ENCODE data around the gene ROBO2. TPM values are rescaled to one million over a fixed set of nuclear protein-coding genes. Genes with fewer than 3 reads are reported as not detected.
A peak's percentile ranks its signal among the peaks of the same experiment; 100 is the strongest.

The ROBO2 gene
- total and polyA plus RNA-seq, 4 donors = 0.30 to 72.4 (median 3.3) TPM

GRCh38 chr3:77189258-77189657 is 149.4 kb downstream of the ROBO2 start:
- Histone ChIP-seq H3K27me3 (ENCODE audit: control insufficient read depth in 3 of 3, insufficient read depth in 3 of 3, low read length in 2 of 3) (no peaks in the 10 kb centered on the region), H3K9ac (ENCODE audit: insufficient read depth in 1 of 2, low read length in 2 of 2) (no peak overlapping the region), H3K27ac (ENCODE audit: low read depth in 1 of 2, low read length in 1 of 2) (no peak overlapping the region), H3K36me3 (ENCODE audit: control insufficient read depth in 4 of 4, insufficient read depth in 4 of 4, low read length in 4 of 4) (no peaks in the 10 kb centered on the region), H3K4me1 (ENCODE audit: control insufficient read depth in 5 of 5, insufficient read depth in 5 of 5, low read length in 5 of 5) (peaks cover 0 to 40% (median 0%) of the 10 kb centered on the region in 5 donors), H3K4me3 (no peak overlapping the region), H3K9me3 (ENCODE audit: control insufficient read depth in 4 of 4, insufficient read depth in 3 of 4, low read length in 3 of 4) (no peaks in the 10 kb centered on the region)
- DNase-seq = no peak
- WGBS, 2 donors = 73 to 82% methylated on average over 2 of the region's 2 CpGs
- no peak for ATAC-seq (ENCODE audit: insufficient read depth, low FRiP score)
- TF ChIP-seq, protein P1, sequence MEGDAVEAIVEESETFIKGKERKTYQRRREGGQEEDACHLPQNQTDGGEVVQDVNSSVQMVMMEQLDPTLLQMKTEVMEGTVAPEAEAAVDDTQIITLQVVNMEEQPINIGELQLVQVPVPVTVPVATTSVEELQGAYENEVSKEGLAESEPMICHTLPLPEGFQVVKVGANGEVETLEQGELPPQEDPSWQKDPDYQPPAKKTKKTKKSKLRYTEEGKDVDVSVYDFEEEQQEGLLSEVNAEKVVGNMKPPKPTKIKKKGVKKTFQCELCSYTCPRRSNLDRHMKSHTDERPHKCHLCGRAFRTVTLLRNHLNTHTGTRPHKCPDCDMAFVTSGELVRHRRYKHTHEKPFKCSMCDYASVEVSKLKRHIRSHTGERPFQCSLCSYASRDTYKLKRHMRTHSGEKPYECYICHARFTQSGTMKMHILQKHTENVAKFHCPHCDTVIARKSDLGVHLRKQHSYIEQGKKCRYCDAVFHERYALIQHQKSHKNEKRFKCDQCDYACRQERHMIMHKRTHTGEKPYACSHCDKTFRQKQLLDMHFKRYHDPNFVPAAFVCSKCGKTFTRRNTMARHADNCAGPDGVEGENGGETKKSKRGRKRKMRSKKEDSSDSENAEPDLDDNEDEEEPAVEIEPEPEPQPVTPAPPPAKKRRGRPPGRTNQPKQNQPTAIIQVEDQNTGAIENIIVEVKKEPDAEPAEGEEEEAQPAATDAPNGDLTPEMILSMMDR (IDR thresholded peaks at IDR 0.05; ENCODE audit: control extremely low read depth, extremely low read depth) = no peak

DNA sequence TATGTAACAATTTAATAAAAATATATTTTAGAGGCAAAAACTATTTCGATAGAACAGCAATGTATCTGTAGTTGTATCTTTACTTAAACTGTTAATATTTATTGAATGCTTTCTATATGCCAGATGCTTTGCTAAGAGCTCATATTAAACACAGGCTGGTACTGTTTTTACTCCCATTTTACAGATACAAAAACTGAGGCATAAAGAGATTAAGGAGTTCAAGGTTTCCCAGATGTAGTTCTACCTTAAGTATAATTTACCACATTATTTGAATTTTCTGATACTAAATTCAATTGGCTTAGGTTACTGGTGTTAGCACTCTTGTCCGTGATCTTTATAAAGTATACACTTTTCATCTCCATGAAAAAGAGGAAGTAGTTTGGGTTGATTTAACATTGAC is 149.8 kb downstream of the ROBO2 start:
- Histone ChIP-seq H3K27me3 (ENCODE audit: control insufficient read depth in 3 of 3, insufficient read depth in 3 of 3, low read length in 2 of 3) (no peaks in the 10 kb centered on the region), H3K4me3 (no peak overlapping the region), H3K9me3 (ENCODE audit: control insufficient read depth in 4 of 4, insufficient read depth in 3 of 4, low read length in 3 of 4) (no peaks in the 10 kb centered on the region), H3K9ac (ENCODE audit: insufficient read depth in 1 of 2, low read length in 2 of 2) (no peak overlapping the region), H3K27ac (ENCODE audit: low read depth in 1 of 2, low read length in 1 of 2) (no peak overlapping the region), H3K36me3 (ENCODE audit: control insufficient read depth in 4 of 4, insufficient read depth in 4 of 4, low read length in 4 of 4) (no peaks in the 10 kb centered on the region), H3K4me1 (ENCODE audit: control insufficient read depth in 5 of 5, insufficient read depth in 5 of 5, low read length in 5 of 5) (peaks cover 0 to 40% (median 0%) of the 10 kb centered on the region in 5 donors)
- TF ChIP-seq, protein P1 (IDR thresholded peaks at IDR 0.05; ENCODE audit: control extremely low read depth, extremely low read depth) = no peak
- peak in 1 of 3 donors; percentile 22 for DNase-seq
- no peak for ATAC-seq (ENCODE audit: insufficient read depth, low FRiP score)
- WGBS, 2 donors = 63 to 72% methylated on average over 2 of the region's 2 CpGs

GRCh38 chr3:77190374-77190773 is 150.5 kb downstream of the ROBO2 start:
- Histone ChIP-seq H3K4me3 (no peak overlapping the region), H3K27ac (ENCODE audit: low read depth in 1 of 2, low read length in 1 of 2) (no peak overlapping the region), H3K9ac (ENCODE audit: insufficient read depth in 1 of 2, low read length in 2 of 2) (peak overlapping the region in 1 of 2 donors; percentile 61), H3K9me3 (ENCODE audit: control insufficient read depth in 4 of 4, insufficient read depth in 3 of 4, low read length in 3 of 4) (no peaks in the 10 kb centered on the region), H3K4me1 (ENCODE audit: control insufficient read depth in 5 of 5, insufficient read depth in 5 of 5, low read length in 5 of 5) (peaks cover 0 to 40% (median 0%) of the 10 kb centered on the region in 5 donors), H3K36me3 (ENCODE audit: control insufficient read depth in 4 of 4, insufficient read depth in 4 of 4, low read length in 4 of 4) (no peaks in the 10 kb centered on the region), H3K27me3 (ENCODE audit: control insufficient read depth in 3 of 3, insufficient read depth in 3 of 3, low read length in 2 of 3) (no peaks in the 10 kb centered on the region)
- 39 to 64% methylated on average over 3 of the region's 3 CpGs for WGBS, 2 donors
- DNase-seq (peak in 2 of 3 donors; percentile 67 to 83), ATAC-seq (ENCODE audit: insufficient read depth, low FRiP score) (no peak)
- TF ChIP-seq, protein P1 (IDR thresholded peaks at IDR 0.05; ENCODE audit: control extremely low read depth, extremely low read depth) = no peak

- H3K27ac ChIP-seq (ENCODE audit: low read depth in 1 of 2, low read length in 1 of 2) = no peak overlapping the region
- no peaks in the 10 kb centered on the region for H3K36me3 ChIP-seq (ENCODE audit: control insufficient read depth in 4 of 4, insufficient read depth in 4 of 4, low read length in 4 of 4)
- H3K27me3 ChIP-seq (ENCODE audit: control insufficient read depth in 3 of 3, insufficient read depth in 3 of 3, low read length in 2 of 3) = no peaks in the 10 kb centered on the region
- no peak for DNase-seq
- peaks cover 0 to 41% (median 4%) of the 10 kb centered on the region in 5 donors for H3K4me1 ChIP-seq (ENCODE audit: control insufficient read depth in 5 of 5, insufficient read depth in 5 of 5, low read length in 5 of 5)
- TF ChIP-seq, protein P1 (IDR thresholded peaks at IDR 0.05; ENCODE audit: control extremely low read depth, extremely low read depth) = no peak
- H3K4me3 ChIP-seq = no peak overlapping the region
- H3K9ac ChIP-seq (ENCODE audit: insufficient read depth in 1 of 2, low read length in 2 of 2) = peak overlapping the region in 1 of 2 donors; percentile 14
- no peaks in the 10 kb centered on the region for H3K9me3 ChIP-seq (ENCODE audit: control insufficient read depth in 4 of 4, insufficient read depth in 3 of 4, low read length in 3 of 4)
- WGBS, 2 donors = 76 to 80% methylated on average over 4 of the region's 4 CpGs
- no peak for ATAC-seq (ENCODE audit: insufficient read depth, low FRiP score)
Observed at GRCh38 chr3:77191014-77191413, 151.1 kb downstream of the ROBO2 start.
